Kidney (tissue), 14 donors: ENCODE data around the gene RNPEP. TPM values are rescaled to one million over a fixed set of nuclear protein-coding genes. Genes with fewer than 3 reads are reported as not detected.

Experiments
- DNase-seq, 5 donors: peaks; one replicate each; pipeline ENCODE4 v3.0.0-alpha.2; 2013 to 2020
- FAIRE-seq: peaks from 2 replicates; lab custom pipeline; 2012; peaks lifted over from hg19 to GRCh38; lab: Jason Lieb, UNC
- H3K27ac ChIP-seq, 2 donors: one replicate each; pipeline ENCODE4 v1.7.0; 2013; ENCODE audit warnings: low read depth in 2 of 2, low read length in 2 of 2, inconsistent platforms in 1 of 2
- H3K27me3 ChIP-seq: one replicate; pipeline ENCODE4 v1.7.1; 2013; ENCODE audit warnings: low read length, inconsistent platforms; ENCODE audit not compliant: control insufficient read depth, insufficient read depth
- H3K36me3 ChIP-seq, 3 donors: one replicate each; pipeline versions ENCODE4 v1.7.0 to v1.7.1; 2013; ENCODE audit warnings: low read length in 3 of 3, control low read depth in 1 of 3, inconsistent platforms in 1 of 3; ENCODE audit not compliant: insufficient read depth in 3 of 3, control insufficient read depth in 2 of 3
- H3K4me1 ChIP-seq, 3 donors: one replicate each; pipeline versions ENCODE4 v1.7.0 to v1.7.1; 2013; ENCODE audit warnings: low read length in 3 of 3, inconsistent platforms in 1 of 3, low read depth in 1 of 3; ENCODE audit not compliant: control insufficient read depth in 2 of 3, insufficient read depth in 2 of 3
- H3K4me3 ChIP-seq, 3 donors: one replicate each; pipeline versions ENCODE4 v1.7.0 to v1.8.1; 2013; ENCODE audit warnings: low read length in 3 of 3, control low read depth in 1 of 3, inconsistent platforms in 1 of 3
- H3K9ac ChIP-seq, 3 donors: one replicate each; pipeline versions ENCODE4 v1.7.0 to v1.7.1; 2013; ENCODE audit warnings: low read length in 3 of 3, control low read depth in 1 of 3, inconsistent platforms in 1 of 3
- H3K9me3 ChIP-seq, 3 donors: one replicate each; pipeline versions ENCODE4 v1.7.0 to v1.7.1; 2013; ENCODE audit warnings: low read length in 3 of 3, control low read depth in 1 of 3, inconsistent platforms in 1 of 3; ENCODE audit not compliant: control insufficient read depth in 2 of 3, insufficient read depth in 1 of 3
- intact Hi-C: fragments of 100-400 bp; cut with DNase I; formaldehyde crosslinking; loops from one replicate; pipeline ENCODE4 v1.11.1; 2022
- polyA plus RNA-seq: library from polyadenylated mRNA; stranded (reverse); fragments of 350-450 nt; fragmentation: Illumina TruSeq; extraction: RNeasy Lipid Tissue Mini Kit (QIAGEN cat#74804); gene quantifications from one replicate; pipeline ENCODE4 v1.2.3, GENCODE V29; 2014; ENCODE audit warnings: low read depth, low replicate concordance; ENCODE audit not compliant: insufficient read depth
- total RNA-seq: library from RNA; stranded (reverse); fragmentation: NEBNext Ultra II Directional; extraction: Animal tissue kit (Norgen Biotek cat#: 25700); gene quantifications from one replicate; pipeline ENCODE4 v1.2.1, GENCODE V29; 2021
- TF ChIP-seq, protein P1 (sequence below): IDR thresholded peaks from 3 replicates; pipeline ENCODE4 v1.5.1; 2012; ENCODE audit warnings: mild to moderate bottlenecking, moderate library complexity, borderline replicate concordance; ENCODE audit not compliant: insufficient read depth; ENCODE audit errors: extremely low read depth
- donor health status: control.
- donor health status: control.
- donor health status: control.
- donor health status: control.
- donor health status: control.
- donor health status: DM: yes; HTN: yes; CAD: no.
- donor health status: Normal renal cell carcinoma (clear cell type).

RNPEP gene
- total and polyA plus RNA-seq, 2 donors from 2014 or later: 48.7 to 54.6 TPM

DNA sequence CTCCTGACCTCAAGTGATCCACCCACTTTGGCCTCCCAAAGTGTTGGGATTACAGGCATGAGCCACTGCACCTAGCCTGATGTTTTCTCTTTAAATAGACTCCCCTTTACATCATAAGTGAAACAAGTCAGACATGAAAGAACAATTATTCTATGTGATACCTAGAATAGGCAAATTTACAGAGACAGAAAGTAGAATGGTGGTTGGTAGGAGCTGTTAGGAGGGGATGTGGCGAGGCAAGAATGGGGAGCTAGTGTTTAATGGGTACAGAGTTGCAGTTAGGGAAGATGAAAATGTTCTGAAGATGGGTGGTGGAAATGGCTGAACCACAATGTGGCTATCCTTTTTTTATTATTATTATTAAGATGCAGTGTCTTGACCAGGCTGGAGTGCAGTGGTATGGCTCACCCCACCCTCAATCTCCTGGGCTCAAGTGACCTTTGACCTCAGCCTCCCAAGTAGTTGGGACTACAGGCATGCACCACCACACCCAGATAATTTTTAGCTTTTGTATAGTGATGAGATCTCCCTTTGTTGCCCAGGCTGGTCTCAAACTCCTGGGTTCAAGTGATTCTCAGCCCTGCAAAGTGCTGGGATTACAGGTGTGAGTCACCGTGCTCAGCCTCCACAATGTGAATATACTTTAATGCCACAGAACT lies 56.4 kb downstream of the RNPEP start:
- Histone ChIP-seq H3K9ac (no peak overlapping the region), H3K27me3 (no peaks in the 10 kb centered on the region), H3K36me3 (no peaks in the 10 kb centered on the region), H3K4me1 (peaks cover 0 to 9% (median 5%) of the 10 kb centered on the region in 3 donors), H3K4me3 (no peak overlapping the region), H3K9me3 (no peaks in the 10 kb centered on the region), H3K27ac (no peak overlapping the region)
- no peak for DNase-seq
- intact Hi-C loops: no loop called here
- TF ChIP-seq, protein P1, sequence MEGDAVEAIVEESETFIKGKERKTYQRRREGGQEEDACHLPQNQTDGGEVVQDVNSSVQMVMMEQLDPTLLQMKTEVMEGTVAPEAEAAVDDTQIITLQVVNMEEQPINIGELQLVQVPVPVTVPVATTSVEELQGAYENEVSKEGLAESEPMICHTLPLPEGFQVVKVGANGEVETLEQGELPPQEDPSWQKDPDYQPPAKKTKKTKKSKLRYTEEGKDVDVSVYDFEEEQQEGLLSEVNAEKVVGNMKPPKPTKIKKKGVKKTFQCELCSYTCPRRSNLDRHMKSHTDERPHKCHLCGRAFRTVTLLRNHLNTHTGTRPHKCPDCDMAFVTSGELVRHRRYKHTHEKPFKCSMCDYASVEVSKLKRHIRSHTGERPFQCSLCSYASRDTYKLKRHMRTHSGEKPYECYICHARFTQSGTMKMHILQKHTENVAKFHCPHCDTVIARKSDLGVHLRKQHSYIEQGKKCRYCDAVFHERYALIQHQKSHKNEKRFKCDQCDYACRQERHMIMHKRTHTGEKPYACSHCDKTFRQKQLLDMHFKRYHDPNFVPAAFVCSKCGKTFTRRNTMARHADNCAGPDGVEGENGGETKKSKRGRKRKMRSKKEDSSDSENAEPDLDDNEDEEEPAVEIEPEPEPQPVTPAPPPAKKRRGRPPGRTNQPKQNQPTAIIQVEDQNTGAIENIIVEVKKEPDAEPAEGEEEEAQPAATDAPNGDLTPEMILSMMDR: no peak
- no peak for FAIRE-seq

DNA sequence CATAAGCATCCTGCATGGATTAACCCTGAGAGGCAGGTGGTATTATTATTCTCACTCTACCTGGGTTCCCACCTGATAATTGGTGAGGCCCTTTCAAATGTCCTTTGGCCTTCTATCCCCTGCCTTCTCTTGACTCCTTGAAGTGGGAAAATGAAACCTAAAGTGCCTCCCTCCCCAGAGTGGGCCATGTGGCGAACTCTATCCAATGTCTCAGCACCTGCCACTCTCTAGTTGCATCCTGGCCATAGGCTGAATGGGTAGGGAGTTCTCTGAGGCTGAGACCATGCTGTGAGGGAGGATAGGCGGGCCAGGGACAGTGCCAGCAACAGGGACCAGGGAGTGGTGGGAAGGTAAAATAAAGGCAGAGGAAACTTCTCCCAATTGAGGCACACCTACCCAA lies 63.3 kb downstream of the RNPEP start:
- FAIRE-seq: no peak

DNA sequence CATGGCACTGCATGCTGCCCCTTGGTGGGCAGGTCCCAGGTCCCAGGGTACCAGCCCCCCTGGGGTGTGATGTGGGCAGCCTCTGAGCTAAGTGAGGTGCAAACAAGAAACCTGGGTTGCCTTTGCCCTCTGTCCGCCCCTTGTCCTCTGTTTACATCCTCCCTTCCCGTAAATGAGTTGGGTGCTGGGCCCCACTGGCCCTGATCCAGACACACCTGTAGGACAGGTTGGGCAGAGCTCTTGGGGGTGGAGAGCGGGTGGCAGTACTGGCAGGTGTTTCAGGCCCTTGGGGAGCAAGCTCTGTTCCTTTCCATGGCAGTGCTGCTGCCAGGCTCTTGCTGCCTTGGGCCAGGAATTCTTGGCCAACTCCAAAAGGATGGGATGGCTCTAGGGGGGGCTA lies 63.8 kb downstream of the RNPEP start:
- Histone ChIP-seq H3K4me3 (no peak overlapping the region), H3K9ac (peak overlapping the region in 1 of 3 donors; percentile 40)
- intact Hi-C loops: no loop called here

More for the DNA sequence above, 63.3 kb downstream of the RNPEP start:
- intact Hi-C loops: no loop called here
- H3K9ac ChIP-seq: peak overlapping the region in 1 of 3 donors; percentile 40
- TF ChIP-seq, protein P1: no peak
- no peaks in the 10 kb centered on the region for H3K27me3 ChIP-seq
- no peaks in the 10 kb centered on the region for H3K36me3 ChIP-seq
- H3K4me1 ChIP-seq: peaks cover 0 to 10% (median 8%) of the 10 kb centered on the region in 3 donors
- no peak overlapping the region for H3K4me3 ChIP-seq
- no peaks in the 10 kb centered on the region for H3K9me3 ChIP-seq
- H3K27ac ChIP-seq: peak overlapping the region; percentile 58 to 76
- no peak for DNase-seq

More for the DNA sequence above, 63.8 kb downstream of the RNPEP start:
- TF ChIP-seq, protein P1: no peak
- Histone ChIP-seq H3K27me3 (no peaks in the 10 kb centered on the region), H3K4me1 (peaks cover 0 to 10% (median 8%) of the 10 kb centered on the region in 3 donors), H3K9me3 (no peaks in the 10 kb centered on the region), H3K36me3 (no peaks in the 10 kb centered on the region), H3K27ac (peak overlapping the region; percentile 58 to 76)
- DNase-seq: peak; percentile 52 to 96 (median 70)
- no peak for FAIRE-seq
